HEK293T (cell line): ENCODE results near the gene EIF4G3.

Experiments used
- CTCF ChIA-PET: fragments of 350-600 bp; formaldehyde crosslinking; extraction: SDS; loops from one replicate; lab custom pipeline; 2021; ENCODE audit warnings: antibody characterized with exemption, inconsistent platforms; lab: Yijun Ruan, JAX
- POLR2A ChIA-PET: fragments of 350-600 bp; formaldehyde crosslinking; extraction: SDS; loops from one replicate; lab custom pipeline; 2020; ENCODE audit warnings: antibody characterized with exemption, inconsistent platforms; lab: Yijun Ruan, JAX
- DNase-seq: peaks from one replicate; pipeline ENCODE4 v3.0.0; 2012; ENCODE audit warnings: mixed read lengths; ENCODE audit errors: extremely low spot score
- ARNT ChIP-seq: fragments of 450-650 bp; IDR thresholded peaks from 2 replicates; pipeline ENCODE4 v1.6.1; 2017; ENCODE audit warnings: mild to moderate bottlenecking
- BHLHE40 ChIP-seq: fragments of 450-650 bp; IDR thresholded peaks from 2 replicates; pipeline ENCODE4 v1.6.1; 2016; ENCODE audit warnings: mild to moderate bottlenecking, moderate library complexity, borderline replicate concordance
- CTBP1 ChIP-seq: fragments of 450-650 bp; IDR thresholded peaks from 2 replicates; pipeline ENCODE4 v1.6.1; 2016; ENCODE audit warnings: borderline replicate concordance
- ELF4 ChIP-seq: fragments of 450-650 bp; IDR thresholded peaks from 2 replicates; pipeline ENCODE4 v1.6.1; 2017; ENCODE audit warnings: antibody characterized with exemption
- FOXA1 ChIP-seq: fragments of 450-650 bp; IDR thresholded peaks from 2 replicates; pipeline ENCODE4 v1.6.1; 2016; ENCODE audit warnings: mild to moderate bottlenecking
- FOXK2 ChIP-seq: fragments of 450-650 bp; IDR thresholded peaks from 2 replicates; pipeline ENCODE4 v1.6.1; 2016; ENCODE audit warnings: mild to moderate bottlenecking
- FOXM1 ChIP-seq: fragments of 450-650 bp; IDR thresholded peaks from 2 replicates; pipeline ENCODE4 v1.6.1; 2017; ENCODE audit warnings: mild to moderate bottlenecking, borderline replicate concordance
- HDGF ChIP-seq: fragments of 450-650 bp; IDR thresholded peaks from 2 replicates; pipeline ENCODE4 v1.6.1; 2017; ENCODE audit warnings: antibody characterized with exemption, borderline replicate concordance
- L3MBTL2 ChIP-seq: fragments of 450-650 bp; conservative IDR thresholded peaks from 2 replicates; pipeline ENCODE4 v1.6.1; 2016; ENCODE audit warnings: mild to moderate bottlenecking
- LEF1 ChIP-seq: fragments of 450-650 bp; IDR thresholded peaks from 2 replicates; pipeline ENCODE4 v1.6.1; 2017; ENCODE audit warnings: mild to moderate bottlenecking, borderline replicate concordance
- NFRKB ChIP-seq: fragments of 450-650 bp; IDR thresholded peaks from 2 replicates; pipeline ENCODE4 v1.6.1; 2016; ENCODE audit warnings: mild to moderate bottlenecking, moderate library complexity
- SP1 ChIP-seq: fragments of 450-650 bp; IDR thresholded peaks from 2 replicates; pipeline ENCODE4 v1.6.1; 2017
- SUZ12 ChIP-seq: fragments of 450-650 bp; IDR thresholded peaks from 2 replicates; pipeline ENCODE4 v1.6.1; 2016; ENCODE audit warnings: mild to moderate bottlenecking
- TARDBP ChIP-seq: fragments of 450-650 bp; IDR thresholded peaks from 2 replicates; pipeline ENCODE4 v1.6.1; 2016
- ZNF384 ChIP-seq: fragments of 450-650 bp; IDR thresholded peaks from 2 replicates; pipeline ENCODE4 v1.6.1; 2016
- TF ChIP-seq, protein P1 (sequence below): fragments of 450-650 bp; IDR thresholded peaks from 2 replicates; pipeline ENCODE4 v1.6.1; 2016

EIF4G3 gene

DNA sequence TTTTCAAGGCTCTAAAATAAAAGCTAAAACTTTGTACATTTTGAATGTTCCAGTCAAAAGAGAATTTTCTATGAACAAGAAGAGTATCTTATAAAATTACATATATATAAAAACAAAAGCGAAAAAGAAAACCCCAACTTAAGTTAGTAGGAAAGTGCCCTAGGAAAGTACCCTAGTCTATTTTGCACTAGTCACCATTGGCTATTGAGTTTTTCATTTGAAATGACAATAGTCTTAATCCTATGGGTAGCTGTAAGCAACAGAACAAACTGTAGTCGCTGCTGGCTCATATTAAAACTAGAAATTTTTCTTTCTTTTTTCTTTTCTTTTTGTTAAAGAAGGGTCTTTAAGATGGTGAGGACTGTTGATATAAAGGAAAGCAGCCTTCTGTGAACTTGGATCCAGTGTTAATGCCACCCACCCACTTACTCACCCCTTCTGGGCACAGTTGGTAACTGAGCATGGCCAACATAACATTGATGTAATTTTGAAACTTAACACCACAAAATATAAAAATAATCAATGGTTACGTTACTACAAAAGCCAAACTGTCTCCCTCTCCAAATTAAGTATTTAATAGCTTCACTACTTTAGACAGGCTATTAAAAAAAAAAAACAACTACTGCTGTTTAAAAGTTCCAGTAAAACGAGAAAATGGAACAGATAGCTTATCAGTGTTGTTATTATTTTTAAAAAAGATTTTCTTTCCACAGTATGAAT is 177.0 kb downstream of the EIF4G3 start:
- ChIA-PET CTCF (interaction anchor here (0.6 kb wide), 1 partner anchor 64 kb away, joined by 3 read pairs; no protein-coding TSS in a partner anchor), POLR2A (no interaction called here)
- no peak for DNase-seq

GRCh38 chr1:20998826-20999225 is 177.9 kb downstream of the EIF4G3 start:
- DNase-seq = no peak
- no peak for TF ChIP-seq FOXA1
- POLR2A ChIA-PET = no interaction called here
- CTCF ChIA-PET = no interaction called here

More for the DNA sequence above, 177.0 kb downstream of the EIF4G3 start:
- TF ChIP-seq NFRKB (no peak), ARNT (no peak), CTBP1 (no peak), FOXM1 (no peak), FOXA1 (no peak), SUZ12 (no peak), BHLHE40 (no peak), ELF4 (no peak), LEF1 (no peak), SP1 (no peak), HDGF (no peak), FOXK2 (no peak), ZNF384 (no peak), L3MBTL2 (no peak), TARDBP (no peak)
- TF ChIP-seq, protein P1, sequence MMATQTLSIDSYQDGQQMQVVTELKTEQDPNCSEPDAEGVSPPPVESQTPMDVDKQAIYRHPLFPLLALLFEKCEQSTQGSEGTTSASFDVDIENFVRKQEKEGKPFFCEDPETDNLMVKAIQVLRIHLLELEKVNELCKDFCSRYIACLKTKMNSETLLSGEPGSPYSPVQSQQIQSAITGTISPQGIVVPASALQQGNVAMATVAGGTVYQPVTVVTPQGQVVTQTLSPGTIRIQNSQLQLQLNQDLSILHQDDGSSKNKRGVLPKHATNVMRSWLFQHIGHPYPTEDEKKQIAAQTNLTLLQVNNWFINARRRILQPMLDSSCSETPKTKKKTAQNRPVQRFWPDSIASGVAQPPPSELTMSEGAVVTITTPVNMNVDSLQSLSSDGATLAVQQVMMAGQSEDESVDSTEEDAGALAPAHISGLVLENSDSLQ = no peak

DNA sequence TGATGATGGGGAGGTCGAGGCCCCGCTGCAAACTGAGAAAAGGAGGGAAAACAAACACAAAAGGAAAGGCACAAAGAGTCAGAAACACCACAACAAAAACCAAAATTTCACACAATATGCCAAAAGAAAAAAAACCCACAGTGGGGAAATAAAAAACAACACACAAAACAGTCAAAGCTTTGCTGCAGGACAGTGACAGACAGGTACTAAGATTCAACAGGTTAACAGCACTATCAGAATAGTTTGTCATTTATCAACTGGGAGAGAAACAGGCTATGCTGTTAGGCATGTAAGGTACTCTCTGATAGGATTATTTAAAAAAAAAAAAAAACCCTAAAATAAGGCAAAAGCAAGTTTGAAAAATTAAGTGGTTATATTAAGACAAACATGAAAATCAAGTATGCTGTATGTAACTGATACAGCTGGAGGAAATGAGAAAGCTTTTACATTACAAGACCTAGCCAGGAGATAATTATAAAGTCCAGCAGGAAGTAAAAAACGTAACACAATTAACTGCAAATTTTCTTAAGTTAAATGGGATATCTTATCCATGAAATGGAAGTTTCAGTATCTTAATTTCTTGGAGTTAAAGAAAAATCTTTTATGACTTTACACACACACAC is 179.0 kb downstream of the EIF4G3 start:
- no peak for TF ChIP-seq L3MBTL2
- TF ChIP-seq ZNF384 = no peak
- TF ChIP-seq, protein P1 = no peak
- no peak for TF ChIP-seq TARDBP
- ChIA-PET CTCF (no interaction called here), POLR2A (no interaction called here)

DNA sequence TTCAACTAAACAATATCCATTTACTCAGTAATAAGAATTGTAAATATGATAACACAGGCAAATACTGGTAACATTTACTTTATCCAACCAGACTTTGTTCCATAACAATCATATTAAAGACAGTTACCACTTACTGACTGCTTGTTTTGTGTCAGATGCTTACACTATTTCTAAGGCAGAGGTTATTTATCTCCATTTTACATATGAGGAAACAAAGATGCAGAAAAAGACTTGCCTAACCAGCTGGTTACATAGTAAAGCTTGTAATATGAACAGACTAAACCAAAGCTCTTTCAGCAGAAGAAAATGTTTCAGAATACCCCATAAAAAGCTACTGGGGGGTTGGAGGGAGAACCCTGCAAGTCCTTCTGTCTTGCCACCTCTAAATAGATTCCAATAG is 180.1 kb downstream of the EIF4G3 start:
- TF ChIP-seq FOXA1 (no peak), HDGF (no peak), ARNT (no peak), FOXK2 (no peak), BHLHE40 (no peak), SUZ12 (no peak), TARDBP (no peak), NFRKB (no peak), FOXM1 (no peak), SP1 (no peak), CTBP1 (no peak), ELF4 (no peak), ZNF384 (no peak), LEF1 (no peak), L3MBTL2 (no peak)
- TF ChIP-seq, protein P1 = no peak
- DNase-seq = no peak
- ChIA-PET POLR2A (no interaction called here), CTCF (no interaction called here)

More for the DNA sequence above, 179.0 kb downstream of the EIF4G3 start:
- DNase-seq = no peak

DNA sequence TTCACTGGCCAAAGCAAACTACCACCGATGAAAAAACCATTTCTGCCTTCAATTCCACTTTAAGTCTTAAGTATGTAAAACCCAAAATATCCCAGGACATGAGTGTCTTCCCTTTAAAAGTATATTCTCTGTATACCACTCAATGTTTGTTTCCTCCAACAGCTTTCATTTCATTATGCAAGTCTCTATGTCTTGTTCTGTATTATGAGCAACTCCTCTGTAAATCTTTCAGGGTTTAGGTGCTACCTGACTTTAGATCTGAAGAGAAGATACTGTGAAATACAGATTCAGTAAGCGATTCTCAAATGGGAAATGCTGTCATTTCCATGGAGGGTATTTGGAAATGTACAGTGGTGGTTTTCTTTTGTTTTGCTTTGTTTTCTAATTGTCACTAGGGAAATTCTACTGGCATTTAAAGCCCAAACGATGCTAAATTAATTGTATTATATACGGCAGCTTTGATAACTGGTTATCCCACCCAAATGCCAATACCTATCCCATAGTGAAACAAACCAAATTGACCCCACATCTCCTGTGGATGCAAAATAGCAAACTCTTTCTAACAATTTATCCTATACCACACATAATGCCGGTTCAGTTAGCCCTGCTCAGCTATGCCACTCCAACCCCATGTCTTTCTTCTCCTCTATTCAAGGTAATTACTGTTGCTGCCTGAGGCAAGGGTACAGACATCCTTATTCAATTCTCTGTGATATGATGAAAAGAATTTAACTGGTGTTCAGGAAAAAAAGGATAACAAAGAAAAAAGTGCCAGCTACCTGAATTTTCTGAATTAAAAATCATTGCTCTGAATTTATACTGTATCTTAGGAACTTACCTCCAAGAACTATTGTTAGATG is 182.8 kb downstream of the EIF4G3 start:
- no peak for DNase-seq
- ChIA-PET POLR2A (no interaction called here), CTCF (interaction anchor here (0.6 kb wide), 1 partner anchor 761 kb away, joined by 3 read pairs; no protein-coding TSS in a partner anchor)
- TF ChIP-seq SUZ12 (no peak), TARDBP (no peak), LEF1 (no peak), SP1 (no peak), ZNF384 (no peak), HDGF (no peak), BHLHE40 (no peak), NFRKB (no peak), ELF4 (no peak), FOXK2 (no peak), FOXM1 (no peak), L3MBTL2 (no peak), FOXA1 (no peak), CTBP1 (no peak), ARNT (no peak)
- TF ChIP-seq, protein P1 = no peak
